22Rv1 (cell line): ENCODE results near the gene RAB11FIP3.
A peak's percentile ranks its signal among the peaks of the same experiment; 100 is the strongest.

Experiments used
- H3K27ac ChIP-seq: fragments of 450-650 bp; 2 replicates; pipeline ENCODE4 v1.5.1; 2017
- CTCF ChIP-seq: fragments of 450-650 bp; IDR thresholded peaks from 2 replicates; pipeline ENCODE4 v1.5.1; 2017; ENCODE audit warnings: mild to moderate bottlenecking
- ZFX ChIP-seq: fragments of 450-650 bp; IDR thresholded peaks from 2 replicates; pipeline ENCODE4 v1.6.1; 2017; ENCODE audit warnings: antibody characterized with exemption, borderline replicate concordance

RAB11FIP3 gene

GRCh38 chr16:440627-441026 lies 15.2 kb downstream of the RAB11FIP3 start:
- TF ChIP-seq ZFX: no peak
- TF ChIP-seq CTCF: no peak
- no peak overlapping the region for H3K27ac ChIP-seq

- TF ChIP-seq CTCF (no peak), ZFX (no peak)
- no peak overlapping the region for H3K27ac ChIP-seq
Measured at GRCh38 chr16:441447-441846, 16.0 kb downstream of the RAB11FIP3 start.

GRCh38 chr16:442976-443375 lies 17.5 kb downstream of the RAB11FIP3 start:
- no peak overlapping the region for H3K27ac ChIP-seq
- TF ChIP-seq CTCF (no peak), ZFX (no peak)

GRCh38 chr16:444027-444426 lies 18.6 kb downstream of the RAB11FIP3 start:
- TF ChIP-seq ZFX: no peak
- TF ChIP-seq CTCF: no peak
- H3K27ac ChIP-seq: no peak overlapping the region

GRCh38 chr16:445566-445965 lies 20.1 kb downstream of the RAB11FIP3 start:
- H3K27ac ChIP-seq: no peak overlapping the region
- no peak for TF ChIP-seq ZFX
- TF ChIP-seq CTCF: no peak

- TF ChIP-seq ZFX (no peak), CTCF (no peak)
- H3K27ac ChIP-seq: 0 out of 2 replicates have a peak overlapping the region, but pooled peaks have one; percentile 30
Measured at GRCh38 chr16:450385-450784, 24.9 kb downstream of the RAB11FIP3 start.

GRCh38 chr16:450785-451512 lies 25.5 kb downstream of the RAB11FIP3 start:
- H3K27ac ChIP-seq: 0 out of 2 replicates have a peak overlapping the region, but pooled peaks have one; percentile 30
- TF ChIP-seq ZFX (no peak), CTCF (no peak)
